Measurements from ENCODE around the gene UBE2L5. TPM values are rescaled to one million over a fixed set of nuclear protein-coding genes. Genes with fewer than 3 reads are reported as not detected.

UBE2L5 gene
- total and polyA plus RNA-seq, 2 donors (not counting 3 experiments of a cell fraction or from before 2014, with no cell fraction given), result not detected

DNA sequence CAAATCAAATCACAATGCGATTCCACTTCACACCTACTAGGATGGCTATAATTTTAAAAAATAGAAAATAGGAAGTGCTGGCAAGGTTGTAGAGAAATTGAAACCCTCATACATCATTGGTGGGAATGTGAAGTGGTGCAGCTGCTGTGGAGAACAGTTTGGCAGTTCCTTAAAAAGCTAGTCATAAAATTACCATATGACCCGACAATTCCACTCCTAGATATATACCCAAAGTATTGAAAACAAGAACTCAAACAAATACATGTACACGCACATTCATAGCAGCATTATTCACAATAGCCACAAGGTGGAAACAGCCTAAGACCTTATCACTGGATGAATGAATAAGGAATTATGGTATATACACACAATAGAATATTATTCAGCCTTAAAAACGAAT is 31.4 kb downstream of the UBE2L5 start:
- H3K27me3 ChIP-seq (ENCODE audit: control insufficient read depth in 2 of 2, insufficient read depth in 2 of 2, low read length in 2 of 2), result no peaks in the 10 kb centered on the region
- intact Hi-C loops (cut with micrococcal nuclease), result no loop called here
- no peak overlapping the region for H3K27ac ChIP-seq (ENCODE audit: insufficient read depth, low read depth, low read length)
- no peaks in the 10 kb centered on the region for H4K20me1 ChIP-seq (replicated peaks; ENCODE audit: control insufficient read depth, extremely low read depth, insufficient read depth, low read length)
- FAIRE-seq, result no peak
- no peaks in the 10 kb centered on the region for H3K79me2 ChIP-seq (ENCODE audit: control insufficient read depth, insufficient read depth, low read length)
- no peak for DNase-seq (ENCODE audit: low read depth, low spot score)
- H2AFZ ChIP-seq (ENCODE audit: low read depth, low read length), result no peak overlapping the region
- dilution Hi-C loops (cut with MboI; ENCODE audit: extremely low pct_ligation_motif_present, low sequenced_read_pairs), result no loop called here
- ChIA-PET POLR2A (no interaction called here), CTCF (interaction anchor here (1.5 kb wide), 1 partner anchor 169 kb away, joined by 3 read pairs; no protein-coding TSS in a partner anchor)
- peaks cover 0 to 2% of the 10 kb centered on the region in 2 experiments for H3K36me3 ChIP-seq (ENCODE audit: control insufficient read depth in 2 of 2, extremely low read depth in 1 of 2, insufficient read depth in 2 of 2, low read length in 2 of 2)
- no TSS peak for BruUV-seq (replicated peaks)
- H3K9me3 ChIP-seq (replicated peaks; ENCODE audit: control insufficient read depth, insufficient read depth, low read length), result no peaks in the 10 kb centered on the region
- H3K9me1 ChIP-seq (replicated peaks; ENCODE audit: control insufficient read depth, extremely low read depth, insufficient read depth, low read length), result no peaks in the 10 kb centered on the region
- H3K4me3 ChIP-seq (replicated peaks in 1 of 3; ENCODE audit: insufficient read depth in 1 of 3, low read depth in 1 of 3, low read length in 3 of 3), result no peak overlapping the region
- no peak overlapping the region for H3K4me2 ChIP-seq (ENCODE audit: insufficient read depth, low read length)
- no peaks in the 10 kb centered on the region for H3K4me1 ChIP-seq (ENCODE audit: control insufficient read depth, extremely low read depth, insufficient read depth, low read length)
- TF ChIP-seq, protein P1, sequence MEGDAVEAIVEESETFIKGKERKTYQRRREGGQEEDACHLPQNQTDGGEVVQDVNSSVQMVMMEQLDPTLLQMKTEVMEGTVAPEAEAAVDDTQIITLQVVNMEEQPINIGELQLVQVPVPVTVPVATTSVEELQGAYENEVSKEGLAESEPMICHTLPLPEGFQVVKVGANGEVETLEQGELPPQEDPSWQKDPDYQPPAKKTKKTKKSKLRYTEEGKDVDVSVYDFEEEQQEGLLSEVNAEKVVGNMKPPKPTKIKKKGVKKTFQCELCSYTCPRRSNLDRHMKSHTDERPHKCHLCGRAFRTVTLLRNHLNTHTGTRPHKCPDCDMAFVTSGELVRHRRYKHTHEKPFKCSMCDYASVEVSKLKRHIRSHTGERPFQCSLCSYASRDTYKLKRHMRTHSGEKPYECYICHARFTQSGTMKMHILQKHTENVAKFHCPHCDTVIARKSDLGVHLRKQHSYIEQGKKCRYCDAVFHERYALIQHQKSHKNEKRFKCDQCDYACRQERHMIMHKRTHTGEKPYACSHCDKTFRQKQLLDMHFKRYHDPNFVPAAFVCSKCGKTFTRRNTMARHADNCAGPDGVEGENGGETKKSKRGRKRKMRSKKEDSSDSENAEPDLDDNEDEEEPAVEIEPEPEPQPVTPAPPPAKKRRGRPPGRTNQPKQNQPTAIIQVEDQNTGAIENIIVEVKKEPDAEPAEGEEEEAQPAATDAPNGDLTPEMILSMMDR (IDR thresholded peaks at IDR 0.05; ENCODE audit: extremely low read depth in 1 of 2, insufficient read depth in 1 of 2, low read depth in 1 of 2, low read length in 2 of 2), result no peak
- no peak overlapping the region for H3K9ac ChIP-seq (replicated peaks; ENCODE audit: extremely low read depth, insufficient read depth, low read length)

DNA sequence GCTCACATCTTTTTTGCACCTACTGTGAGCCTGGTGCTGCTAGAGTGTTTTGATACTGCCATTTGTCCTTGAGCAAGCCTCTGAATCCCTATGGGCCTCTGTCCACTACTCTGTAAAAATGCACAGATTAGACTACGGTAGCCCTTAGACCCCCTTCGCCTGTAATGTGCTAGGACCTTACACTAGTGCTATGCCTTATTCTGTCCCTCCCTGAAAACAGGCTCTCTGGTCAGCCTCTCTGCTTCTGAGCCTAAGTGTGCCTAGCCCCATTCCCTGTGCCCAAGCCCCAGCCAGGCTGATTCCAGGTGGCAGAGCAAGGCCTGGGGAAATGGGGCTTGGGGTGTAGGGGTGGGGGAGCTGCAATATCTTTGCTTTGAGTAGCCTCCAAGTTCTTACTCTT is 32.7 kb downstream of the UBE2L5 start:
- Histone ChIP-seq H3K79me2 (ENCODE audit: control insufficient read depth, insufficient read depth, low read length) (no peaks in the 10 kb centered on the region), H4K20me1 (replicated peaks; ENCODE audit: control insufficient read depth, extremely low read depth, insufficient read depth, low read length) (no peaks in the 10 kb centered on the region), H3K4me1 (ENCODE audit: control insufficient read depth, extremely low read depth, insufficient read depth, low read length) (no peaks in the 10 kb centered on the region), H3K36me3 (ENCODE audit: control insufficient read depth in 2 of 2, extremely low read depth in 1 of 2, insufficient read depth in 2 of 2, low read length in 2 of 2) (peaks cover 3 to 8% of the 10 kb centered on the region in 2 experiments), H3K9me3 (replicated peaks; ENCODE audit: control insufficient read depth, insufficient read depth, low read length) (no peaks in the 10 kb centered on the region), H3K9me1 (replicated peaks; ENCODE audit: control insufficient read depth, extremely low read depth, insufficient read depth, low read length) (no peaks in the 10 kb centered on the region), H3K27ac (ENCODE audit: insufficient read depth, low read depth, low read length) (no peak overlapping the region), H3K4me3 (replicated peaks in 1 of 3; ENCODE audit: insufficient read depth in 1 of 3, low read depth in 1 of 3, low read length in 3 of 3) (no peak overlapping the region), H3K27me3 (ENCODE audit: control insufficient read depth in 2 of 2, insufficient read depth in 2 of 2, low read length in 2 of 2) (no peaks in the 10 kb centered on the region), H3K4me2 (ENCODE audit: insufficient read depth, low read length) (no peak overlapping the region), H3K9ac (replicated peaks; ENCODE audit: extremely low read depth, insufficient read depth, low read length) (no peak overlapping the region), H2AFZ (ENCODE audit: low read depth, low read length) (no peak overlapping the region)
- ChIA-PET POLR2A (no interaction called here), CTCF (interaction anchor here (0.9 to 1.5 kb wide), 2 partner anchors 113 to 168 kb away, joined by 3 read pairs; no protein-coding TSS in a partner anchor)
- FAIRE-seq (no peak), DNase-seq (ENCODE audit: low read depth, low spot score) (no peak)
- no TSS peak for BruUV-seq (replicated peaks)
- dilution Hi-C loops (cut with MboI; ENCODE audit: extremely low pct_ligation_motif_present, low sequenced_read_pairs) (no loop called here), intact Hi-C loops (cut with micrococcal nuclease) (loop anchor here (5.0 kb wide), 1 partner anchor 33 kb away; the partner anchor contains the start of gene UBE2L5)
- TF ChIP-seq EZH2 (IDR thresholded peaks at IDR 0.05; ENCODE audit: borderline replicate concordance, low read depth, low read length, severe bottlenecking) (no peak), POLR2A (IDR thresholded peaks at IDR 0.05; ENCODE audit: low read depth, low read length) (no peak), MYC (IDR thresholded peaks at IDR 0.05; ENCODE audit: low read depth, low read length) (no peak)

Data from endothelial cell of umbilical vein (primary cell).